Measurements from ENCODE around the gene FGF22.

FGF22 gene

GRCh38 chr19:679418-680286 lies 40.0 kb downstream of the FGF22 start:
- DNase-seq (ENCODE audit: low read depth): no peak

- peak; percentile 82 for DNase-seq (ENCODE audit: low read depth)
Measured at GRCh38 chr19:680287-681028, 40.8 kb downstream of the FGF22 start.

GRCh38 chr19:681029-682019 lies 41.6 kb downstream of the FGF22 start:
- DNase-seq (ENCODE audit: low read depth): no peak

- no peak for DNase-seq (ENCODE audit: low read depth)
Measured at GRCh38 chr19:682678-683320, 43.1 kb downstream of the FGF22 start.

GRCh38 chr19:685454-685931 lies 45.8 kb downstream of the FGF22 start:
- no peak for DNase-seq (ENCODE audit: low read depth)

GRCh38 chr19:686589-687297 lies 47.1 kb downstream of the FGF22 start:
- no peak for DNase-seq (ENCODE audit: low read depth)

GRCh38 chr19:687569-688166 lies 48.0 kb downstream of the FGF22 start:
- no peak for DNase-seq (ENCODE audit: low read depth)

GRCh38 chr19:688214-688613 lies 48.5 kb downstream of the FGF22 start:
- DNase-seq (ENCODE audit: low read depth): no peak

GRCh38 chr19:688992-689391 lies 49.3 kb downstream of the FGF22 start:
- DNase-seq (ENCODE audit: low read depth): no peak

GRCh38 chr19:690203-690602 lies 50.5 kb downstream of the FGF22 start:
- no peak for DNase-seq (ENCODE audit: low read depth)
